SHP77 (cell line): Measurements from ENCODE around the gene SAMM50.

Source experiments
- DNase-seq, 2 experiments: peaks; one replicate each; lab custom pipeline; 2025; lab: John Stamatoyannopoulos, UW

The SAMM50 gene

DNA sequence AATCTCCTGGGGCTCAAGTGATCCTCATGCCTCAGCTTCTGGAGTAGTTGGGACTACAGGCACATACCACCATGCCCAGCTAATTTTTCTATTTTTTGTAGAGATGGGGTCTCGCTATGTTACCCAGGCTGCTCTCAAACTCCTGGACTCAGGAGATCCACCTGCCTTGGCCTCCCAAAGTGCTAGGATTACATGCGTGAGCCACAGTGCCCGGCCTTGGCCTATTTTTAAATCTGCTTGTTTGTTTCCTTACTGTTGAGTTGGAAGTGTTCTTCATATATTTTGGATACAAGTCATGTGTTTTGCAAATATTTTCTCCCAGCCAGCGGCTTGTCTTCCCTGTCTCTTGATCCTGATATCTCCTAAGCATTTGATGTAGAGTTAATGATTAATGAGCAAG, 73.8 kb downstream of the SAMM50 start:
- no peak for DNase-seq

DNA sequence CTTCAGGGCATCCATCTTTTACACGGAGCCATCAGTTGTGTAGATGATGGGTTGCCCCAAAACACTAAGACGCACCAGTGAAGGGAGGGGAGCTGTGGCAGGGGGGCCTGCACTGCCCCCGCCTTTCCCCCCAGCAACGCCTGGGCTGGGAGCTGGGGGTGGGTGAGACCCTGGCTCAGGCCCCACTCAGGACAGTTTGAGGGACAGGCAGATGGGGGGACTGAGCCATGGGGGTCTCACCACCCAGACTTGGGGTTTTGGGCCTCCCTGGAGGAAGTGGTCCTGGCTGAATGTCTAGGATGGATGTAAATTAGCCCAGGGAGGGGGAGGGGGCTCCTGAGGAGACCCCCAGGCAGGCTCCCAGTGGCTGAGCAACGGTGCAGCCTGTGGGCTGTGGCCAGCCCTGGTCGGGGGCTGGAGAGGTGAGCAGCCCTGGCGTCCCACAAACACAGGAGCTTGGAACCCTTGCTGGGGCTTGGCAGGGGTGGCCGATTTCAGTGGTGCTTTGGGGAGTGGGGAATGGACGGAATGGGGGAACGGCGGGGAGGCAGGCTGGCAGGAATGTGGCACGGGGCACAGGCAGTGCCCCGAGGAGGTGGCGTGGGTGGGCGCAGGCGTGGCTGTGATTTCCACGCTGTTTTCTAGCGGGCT, 74.9 kb downstream of the SAMM50 start:
- DNase-seq = no peak

DNA sequence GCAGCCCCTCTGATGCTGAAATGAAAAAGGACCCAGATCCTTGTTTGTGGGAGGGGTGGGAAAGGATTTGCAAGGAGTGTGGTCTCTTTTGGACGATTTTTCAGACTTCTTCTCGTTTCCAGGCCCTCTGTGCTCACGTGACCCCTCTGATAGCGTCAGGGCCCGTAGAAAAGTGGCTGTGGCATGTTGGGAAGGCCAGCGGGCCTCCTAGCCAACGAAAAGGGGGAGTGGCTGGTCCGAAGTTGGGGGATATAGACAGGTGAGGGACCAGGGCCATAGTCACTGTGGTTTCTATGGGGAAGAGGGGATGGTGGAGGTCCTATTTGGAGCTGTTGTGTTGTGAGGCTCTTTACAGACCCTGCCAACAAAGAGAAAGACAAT, 75.5 kb downstream of the SAMM50 start:
- no peak for DNase-seq

DNA sequence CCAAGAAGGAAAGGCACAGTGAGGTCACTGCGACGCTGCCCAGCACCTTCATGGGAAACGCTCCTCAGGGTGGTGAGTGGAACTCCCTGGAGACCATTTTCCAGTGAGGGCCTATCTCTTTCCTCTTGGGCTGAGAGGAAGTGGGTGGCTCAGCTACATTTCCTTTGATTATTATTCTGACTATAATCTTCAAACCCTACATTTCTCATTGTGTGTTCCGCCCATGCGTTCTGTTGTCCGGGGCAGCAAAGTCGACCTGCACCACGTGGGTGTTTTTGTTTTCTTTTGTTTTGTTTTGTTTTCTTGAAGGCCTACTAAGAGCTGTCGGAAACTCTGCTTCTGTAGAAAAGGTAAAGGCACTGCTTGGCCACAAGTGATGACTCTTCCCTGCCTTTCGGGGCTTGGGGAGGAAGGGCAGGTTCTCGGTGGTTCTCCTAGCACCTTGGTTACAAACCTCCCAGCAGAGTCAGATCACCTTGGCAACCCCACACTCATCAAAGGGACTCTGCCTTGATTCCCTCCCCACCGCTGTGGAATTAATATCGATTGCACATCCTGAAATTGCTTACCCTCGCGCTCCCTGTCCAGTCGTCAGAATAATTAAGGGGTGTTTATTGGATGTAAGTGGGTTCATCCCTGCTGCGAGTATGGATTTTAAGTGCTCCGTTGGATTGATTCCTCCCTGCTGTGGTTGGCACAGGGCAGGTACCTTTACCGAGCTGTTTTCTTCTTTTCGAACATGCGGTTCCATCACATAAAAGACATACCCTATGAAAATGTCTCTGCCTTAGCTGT, 76.1 kb downstream of the SAMM50 start:
- DNase-seq = no peak

DNA sequence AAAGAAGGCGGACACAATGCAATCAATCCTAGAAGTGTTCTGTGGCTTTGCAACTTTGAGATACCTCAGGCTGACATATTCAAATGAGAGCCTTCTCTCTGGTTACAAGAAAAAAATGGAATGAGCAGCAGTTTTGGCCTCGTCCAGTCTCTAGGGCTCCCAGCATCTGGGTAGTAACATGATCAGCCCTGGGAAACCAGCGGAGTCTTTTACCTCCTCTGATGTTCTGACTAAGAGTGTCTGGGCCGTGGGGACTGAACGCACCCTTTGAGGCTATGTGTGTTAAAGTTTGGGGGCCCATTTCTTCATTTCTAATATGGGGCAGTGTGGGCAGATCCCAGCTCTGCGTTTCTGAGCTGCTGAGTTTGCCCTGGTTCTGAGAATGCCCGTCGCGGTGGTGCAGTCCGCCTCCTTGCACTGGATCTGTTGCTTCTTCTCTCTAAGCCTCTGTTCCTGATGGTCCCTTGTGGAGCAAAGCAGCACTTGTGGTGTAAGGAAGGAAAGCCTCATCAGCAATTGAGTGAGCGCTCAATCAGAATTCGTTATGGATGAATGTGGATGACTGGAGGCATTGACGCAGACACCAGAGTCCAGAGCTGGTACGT, 77.0 kb downstream of the SAMM50 start:
- DNase-seq = no peak

DNA sequence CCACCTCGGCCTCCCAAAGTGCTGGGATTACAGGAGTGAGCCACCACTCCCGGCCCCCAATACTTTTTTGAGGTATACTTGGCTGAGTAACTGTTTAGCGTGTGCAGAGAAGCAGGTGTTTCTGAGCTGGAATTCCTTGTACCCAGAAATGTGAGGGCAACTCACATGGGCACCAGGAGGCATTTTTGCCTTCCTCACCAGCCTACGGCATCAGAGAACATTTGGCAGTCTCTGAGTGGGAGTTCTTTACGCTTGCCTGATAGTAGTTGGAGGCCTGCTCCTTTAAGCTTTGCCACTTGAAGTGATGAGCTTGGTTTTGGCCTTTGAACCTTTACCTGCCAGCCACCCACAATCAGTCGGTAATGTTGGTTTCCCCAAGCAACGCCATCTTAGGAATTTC, 78.0 kb downstream of the SAMM50 start:
- DNase-seq = no peak

DNA sequence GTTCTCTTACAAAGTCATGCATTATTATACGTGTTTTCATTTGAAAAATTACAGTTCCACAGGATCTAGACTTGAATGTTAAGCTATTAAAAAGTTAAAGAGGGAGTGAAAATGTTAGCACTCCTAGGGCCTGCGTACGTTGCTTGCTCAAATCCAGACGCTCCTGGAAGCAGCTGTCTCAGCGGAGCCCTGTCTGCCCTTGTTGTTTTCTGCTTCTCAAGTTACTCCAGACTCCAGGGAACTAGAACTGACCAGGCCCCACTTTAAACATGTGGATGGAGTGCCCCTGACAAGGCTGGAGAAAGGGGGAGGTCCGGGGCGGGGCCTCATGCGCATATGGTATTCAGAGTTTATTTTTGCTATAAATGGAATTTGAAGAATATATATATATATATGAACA, 78.5 kb downstream of the SAMM50 start:
- no peak for DNase-seq

DNA sequence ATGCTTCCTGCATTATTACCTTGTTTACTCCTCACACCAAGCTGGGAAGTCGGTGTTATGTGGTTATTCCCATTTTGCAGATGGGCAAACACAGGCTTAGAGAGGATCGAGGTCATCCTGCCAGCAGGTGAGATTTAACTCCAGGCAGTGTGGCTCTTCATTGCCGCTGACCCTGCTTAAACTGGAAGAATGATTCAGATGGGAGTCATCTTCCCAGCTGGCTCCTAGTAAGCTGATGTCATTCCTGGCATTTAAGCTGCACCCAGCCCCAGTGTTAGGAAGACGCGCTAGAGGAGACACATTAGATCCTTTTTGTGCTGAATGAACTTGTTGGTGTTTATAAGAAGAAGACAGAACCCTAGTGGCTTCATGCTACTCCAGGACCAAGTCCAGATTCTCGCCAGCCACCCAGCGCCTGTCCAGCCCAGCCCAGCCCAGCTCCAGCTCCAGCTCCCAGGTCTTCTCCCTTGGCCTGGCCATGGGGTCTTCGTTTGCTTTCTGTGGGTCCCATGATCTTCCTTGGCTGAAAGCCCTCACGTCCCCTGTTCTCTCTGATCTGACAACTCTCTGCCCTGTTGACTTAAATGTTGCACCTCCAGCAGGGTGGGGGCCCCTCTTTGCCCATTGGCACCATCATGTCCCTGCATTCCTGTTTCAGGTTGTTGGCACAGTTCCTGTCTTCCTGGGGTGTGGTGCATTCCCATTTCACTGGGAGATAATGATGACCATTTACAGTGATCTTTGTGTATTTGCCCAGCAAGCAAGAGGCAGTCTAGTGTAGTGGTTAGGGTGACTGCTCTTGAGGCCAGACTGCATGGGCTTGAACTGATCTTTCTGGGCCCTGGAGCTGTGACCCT, 82.5 kb downstream of the SAMM50 start:
- peak; percentile 35 to 37 for DNase-seq

DNA sequence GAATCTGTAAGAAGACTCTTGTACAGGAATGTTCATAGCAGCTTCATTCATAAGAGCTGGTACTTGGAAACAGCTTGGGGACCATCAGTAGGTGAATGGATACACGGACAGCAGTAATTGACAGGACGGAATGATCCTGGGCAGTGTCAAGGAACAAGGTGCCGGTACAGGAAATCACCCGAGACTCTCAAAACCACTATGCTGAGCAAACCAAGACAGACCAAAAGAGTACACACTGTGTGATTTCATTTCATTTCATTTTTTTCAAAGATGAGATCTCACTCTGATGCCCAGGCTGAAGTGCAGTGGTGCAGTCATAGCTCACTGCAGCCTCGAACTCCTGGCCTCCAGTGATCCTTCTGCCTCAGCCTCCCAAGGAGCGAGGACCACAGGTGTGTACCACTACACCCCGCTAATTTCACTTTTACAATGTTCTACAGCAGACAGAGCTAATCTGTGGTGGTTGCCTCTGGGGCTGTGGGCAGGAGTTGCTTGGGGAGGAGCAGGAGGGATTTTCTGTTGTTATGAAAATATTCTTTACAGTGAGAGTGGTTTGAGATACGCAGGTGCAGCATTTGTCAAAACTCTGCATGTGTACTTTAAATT, 84.4 kb downstream of the SAMM50 start:
- no peak for DNase-seq

DNA sequence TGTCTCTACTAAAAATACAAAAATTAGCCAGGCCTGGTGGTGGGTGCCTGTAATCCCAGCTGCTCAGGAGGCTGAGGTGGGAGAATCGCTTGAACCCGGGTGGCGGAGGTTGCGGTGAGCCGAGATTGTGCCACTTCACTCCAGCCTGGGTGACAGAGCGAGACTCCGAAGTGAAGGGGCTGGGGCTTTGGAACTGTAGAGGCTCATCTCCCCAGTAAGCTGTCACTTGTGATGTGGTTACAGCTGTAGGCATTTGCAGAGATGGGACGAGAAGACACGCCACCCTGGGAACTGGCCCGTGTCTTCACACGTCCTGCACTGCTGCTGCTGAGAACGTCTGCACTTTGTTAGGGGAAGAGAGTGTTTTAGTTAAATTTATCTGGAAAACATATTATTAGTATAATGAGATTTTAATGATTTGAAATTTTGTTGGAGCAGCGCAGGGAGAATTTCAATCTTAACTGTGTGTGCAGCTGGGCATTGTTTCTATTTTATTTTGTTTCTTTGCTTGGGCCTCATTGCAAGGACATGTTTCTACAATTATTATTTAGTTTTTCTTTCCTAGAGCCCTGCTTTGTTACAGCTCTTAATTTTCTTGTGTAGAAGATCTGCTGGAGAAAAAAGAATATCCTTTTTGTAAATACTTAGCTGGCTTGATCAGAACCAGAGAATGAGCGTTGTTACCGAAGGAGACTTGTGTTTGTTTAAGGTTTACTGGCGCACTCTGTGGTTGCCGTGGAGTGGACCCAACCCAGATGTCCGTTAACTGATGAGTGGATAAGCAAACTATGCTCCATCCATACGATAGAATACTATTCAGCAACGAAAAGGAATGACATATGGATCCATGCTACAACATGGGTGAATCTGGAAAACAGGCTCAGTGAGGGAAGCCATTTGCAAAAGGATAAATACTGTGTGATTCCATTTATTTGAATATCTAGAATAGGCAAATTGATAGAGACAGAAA, 87.3 kb downstream of the SAMM50 start:
- no peak for DNase-seq

DNA sequence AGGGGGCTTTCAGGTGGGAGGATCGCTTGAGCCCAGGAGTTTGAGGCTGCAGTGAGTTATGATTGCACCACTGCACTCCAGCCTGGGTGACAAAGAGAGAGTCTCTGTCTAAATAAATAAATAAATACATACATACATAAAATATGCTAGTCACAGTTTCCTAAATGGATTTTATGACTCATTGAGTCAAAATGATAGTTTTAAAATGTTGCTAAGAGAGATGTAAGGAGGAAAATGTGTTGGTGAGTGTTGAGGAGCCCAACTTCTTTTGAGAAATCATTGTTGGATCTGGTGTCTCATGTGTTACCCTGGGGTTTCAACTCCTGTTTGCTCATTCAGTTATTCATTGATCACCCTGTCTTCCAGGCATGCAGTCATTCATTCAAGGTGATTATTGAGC, 89.9 kb downstream of the SAMM50 start:
- no peak for DNase-seq
